ENCODE data around the gene TGFB1I1. TPM values are rescaled to one million over a fixed set of nuclear protein-coding genes. Genes with fewer than 3 reads are reported as not detected.

The TGFB1I1 gene
- total RNA-seq, 2 donors from 2014 or later, result 7.5 to 10.0 TPM

DNA sequence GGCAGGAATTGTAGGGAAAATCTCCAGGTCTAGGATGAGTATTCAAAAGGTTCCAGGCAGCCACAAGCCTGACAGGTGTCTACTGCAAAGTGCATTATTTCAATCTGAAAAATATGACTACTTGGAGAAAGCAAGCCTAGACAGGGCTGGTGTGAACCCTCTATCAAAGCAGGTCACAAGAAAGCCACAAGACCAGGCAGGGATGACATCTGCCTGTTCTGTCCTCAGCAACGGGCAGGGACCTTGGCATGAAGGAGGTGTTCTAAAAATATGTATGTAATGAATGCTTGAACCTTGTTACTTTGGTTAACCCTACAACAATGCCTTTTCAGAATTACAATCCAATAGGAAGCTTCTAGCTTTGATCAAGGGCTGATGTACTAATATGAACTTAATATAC, 42.6 kb upstream of the TGFB1I1 start:
- Histone ChIP-seq H3K9ac (ENCODE audit: extremely low read depth, low read length, poor library complexity, severe bottlenecking) (no peak overlapping the region), H3K9me3 (ENCODE audit: control insufficient read depth, low read length) (no peaks in the 10 kb centered on the region), H3K27me3 (ENCODE audit: control insufficient read depth, insufficient read depth, low read length, poor library complexity, severe bottlenecking) (no peaks in the 10 kb centered on the region), H3K4me1 (ENCODE audit: control insufficient read depth, insufficient read depth, low read length) (peaks cover 4% of the 10 kb centered on the region), H3K36me3 (ENCODE audit: control insufficient read depth, insufficient read depth, low read length) (no peaks in the 10 kb centered on the region), H3K4me3 (ENCODE audit: low read length) (no peak overlapping the region), H3K27ac (ENCODE audit: low read depth, low read length) (no peak overlapping the region)
- no peaks in the 10 kb centered on the region for H3K4me1 Mint-ChIP-seq
- no peaks in the 10 kb centered on the region for H3K36me3 Mint-ChIP-seq (ENCODE audit: low read depth)
- TF ChIP-seq CTCF (conservative IDR thresholded peaks at IDR 0.05), result no peak
- H3K27me3 Mint-ChIP-seq (ENCODE audit: insufficient read depth), result peaks cover 50% of the 10 kb centered on the region
- no peak overlapping the region for H3K4me3 Mint-ChIP-seq
- H3K9me3 Mint-ChIP-seq, result peaks cover 4% of the 10 kb centered on the region
- no peak for DNase-seq
- 100% methylated on average over 1 of the region's 1 CpG; no CpG with 5 or more reads in 1 of the 2 experiments for WGBS, 2 experiments (ENCODE audit: insufficient coverage in 1 of 2, insufficient read length in 1 of 2)
- H3K27ac Mint-ChIP-seq, result no peak overlapping the region

DNA sequence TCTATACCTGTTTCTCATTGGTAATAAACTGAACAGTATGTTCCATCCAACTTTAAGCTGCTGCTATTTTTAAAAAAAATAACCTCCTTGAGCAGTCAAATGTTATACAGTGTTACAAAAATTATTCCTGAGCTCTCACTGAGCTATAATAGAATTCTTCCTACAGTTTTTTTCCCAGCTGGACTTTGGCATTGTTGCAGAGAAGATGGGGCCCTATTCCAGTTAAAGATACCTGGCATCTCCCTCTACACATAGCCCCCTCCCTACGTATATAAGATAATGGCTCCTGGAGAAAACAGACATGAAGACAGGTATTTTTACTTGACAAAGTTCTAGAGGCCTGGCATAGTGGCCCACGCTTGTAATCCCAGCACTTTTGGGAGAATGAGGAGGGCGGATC, 42.2 kb upstream of the TGFB1I1 start:
- H3K4me1 Mint-ChIP-seq, result no peaks in the 10 kb centered on the region
- H3K4me3 Mint-ChIP-seq, result no peak overlapping the region
- no peaks in the 10 kb centered on the region for H3K36me3 ChIP-seq (ENCODE audit: control insufficient read depth, insufficient read depth, low read length)
- no peaks in the 10 kb centered on the region for H3K9me3 ChIP-seq (ENCODE audit: control insufficient read depth, low read length)
- H3K4me1 ChIP-seq (ENCODE audit: control insufficient read depth, insufficient read depth, low read length), result peaks cover 4% of the 10 kb centered on the region
- 86 to 96% methylated on average over 3 of the region's 3 CpGs for WGBS, 2 experiments (ENCODE audit: insufficient coverage in 1 of 2, insufficient read length in 1 of 2)
- no peak overlapping the region for H3K27ac ChIP-seq (ENCODE audit: low read depth, low read length)
- H3K27me3 Mint-ChIP-seq (ENCODE audit: insufficient read depth), result peaks cover 46% of the 10 kb centered on the region
- no peak overlapping the region for H3K27ac Mint-ChIP-seq
- no peak for DNase-seq
- H3K4me3 ChIP-seq (ENCODE audit: low read length), result no peak overlapping the region
- H3K9ac ChIP-seq (ENCODE audit: extremely low read depth, low read length, poor library complexity, severe bottlenecking), result no peak overlapping the region
- H3K36me3 Mint-ChIP-seq (ENCODE audit: low read depth), result no peaks in the 10 kb centered on the region
- peaks cover 4% of the 10 kb centered on the region for H3K9me3 Mint-ChIP-seq
- no peaks in the 10 kb centered on the region for H3K27me3 ChIP-seq (ENCODE audit: control insufficient read depth, insufficient read depth, low read length, poor library complexity, severe bottlenecking)
- no peak for TF ChIP-seq CTCF (conservative IDR thresholded peaks at IDR 0.05)

GRCh38 chr16:31430380-31431052, 41.4 kb upstream of the TGFB1I1 start:
- Histone ChIP-seq H3K27me3 (ENCODE audit: control insufficient read depth, insufficient read depth, low read length, poor library complexity, severe bottlenecking) (no peaks in the 10 kb centered on the region), H3K4me1 (ENCODE audit: control insufficient read depth, insufficient read depth, low read length) (peaks cover 4% of the 10 kb centered on the region), H3K9ac (ENCODE audit: extremely low read depth, low read length, poor library complexity, severe bottlenecking) (no peak overlapping the region), H3K9me3 (ENCODE audit: control insufficient read depth, low read length) (no peaks in the 10 kb centered on the region), H3K4me3 (ENCODE audit: low read length) (no peak overlapping the region), H3K36me3 (ENCODE audit: control insufficient read depth, insufficient read depth, low read length) (no peaks in the 10 kb centered on the region), H3K27ac (ENCODE audit: low read depth, low read length) (no peak overlapping the region)
- Mint-ChIP-seq H3K27me3 (ENCODE audit: insufficient read depth) (peaks cover 41% of the 10 kb centered on the region), H3K36me3 (ENCODE audit: low read depth) (no peaks in the 10 kb centered on the region), H3K4me3 (no peak overlapping the region), H3K27ac (no peak overlapping the region), H3K9me3 (peaks cover 4% of the 10 kb centered on the region), H3K4me1 (no peaks in the 10 kb centered on the region)
- 47 to 61% methylated on average over 4 to 5 of the region's 5 CpGs for WGBS, 2 experiments (ENCODE audit: insufficient coverage in 1 of 2, insufficient read length in 1 of 2)
- peak; percentile 61 for DNase-seq
- no peak for TF ChIP-seq CTCF (conservative IDR thresholded peaks at IDR 0.05)
